ENCODE measurements around the gene MSX1.

DNA sequence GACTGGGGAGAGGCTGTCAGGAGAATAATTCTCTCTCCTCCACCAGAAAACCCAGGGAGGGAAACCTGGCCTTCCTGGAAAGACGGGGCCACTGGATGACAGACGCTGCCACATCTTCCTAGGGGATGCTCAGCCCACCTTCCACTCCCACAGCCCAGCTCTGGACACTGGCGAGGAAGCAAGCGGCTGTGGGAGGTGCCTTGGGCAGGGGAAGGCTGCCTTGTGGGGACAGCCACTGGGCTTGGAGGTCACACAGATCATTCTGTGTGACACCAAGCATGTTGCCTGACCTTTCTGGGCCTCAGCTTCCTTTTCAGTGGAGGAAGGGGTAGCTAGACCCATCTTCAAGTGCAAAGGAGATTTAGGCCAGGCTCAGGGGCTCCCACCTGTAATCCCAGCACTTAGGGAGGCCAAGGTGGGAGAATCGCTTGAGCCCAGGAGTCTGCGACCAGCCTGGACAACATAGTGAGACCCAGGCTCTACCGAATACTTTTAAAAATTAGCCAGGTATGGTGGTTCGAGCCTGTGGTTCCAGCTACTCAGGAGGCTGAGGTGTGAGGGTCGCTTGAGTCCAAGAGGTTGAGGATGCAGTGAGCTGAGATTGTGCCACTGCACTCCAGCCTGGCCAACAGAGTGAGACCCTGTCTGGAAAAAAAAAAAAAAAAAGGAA, 9.8 kb upstream of the MSX1 start:
- TF ChIP-seq, protein P1, sequence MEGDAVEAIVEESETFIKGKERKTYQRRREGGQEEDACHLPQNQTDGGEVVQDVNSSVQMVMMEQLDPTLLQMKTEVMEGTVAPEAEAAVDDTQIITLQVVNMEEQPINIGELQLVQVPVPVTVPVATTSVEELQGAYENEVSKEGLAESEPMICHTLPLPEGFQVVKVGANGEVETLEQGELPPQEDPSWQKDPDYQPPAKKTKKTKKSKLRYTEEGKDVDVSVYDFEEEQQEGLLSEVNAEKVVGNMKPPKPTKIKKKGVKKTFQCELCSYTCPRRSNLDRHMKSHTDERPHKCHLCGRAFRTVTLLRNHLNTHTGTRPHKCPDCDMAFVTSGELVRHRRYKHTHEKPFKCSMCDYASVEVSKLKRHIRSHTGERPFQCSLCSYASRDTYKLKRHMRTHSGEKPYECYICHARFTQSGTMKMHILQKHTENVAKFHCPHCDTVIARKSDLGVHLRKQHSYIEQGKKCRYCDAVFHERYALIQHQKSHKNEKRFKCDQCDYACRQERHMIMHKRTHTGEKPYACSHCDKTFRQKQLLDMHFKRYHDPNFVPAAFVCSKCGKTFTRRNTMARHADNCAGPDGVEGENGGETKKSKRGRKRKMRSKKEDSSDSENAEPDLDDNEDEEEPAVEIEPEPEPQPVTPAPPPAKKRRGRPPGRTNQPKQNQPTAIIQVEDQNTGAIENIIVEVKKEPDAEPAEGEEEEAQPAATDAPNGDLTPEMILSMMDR (IDR thresholded peaks at IDR 0.05; ENCODE audit: poor library complexity, severe bottlenecking) = no peak
- TF ChIP-seq, protein P2, sequence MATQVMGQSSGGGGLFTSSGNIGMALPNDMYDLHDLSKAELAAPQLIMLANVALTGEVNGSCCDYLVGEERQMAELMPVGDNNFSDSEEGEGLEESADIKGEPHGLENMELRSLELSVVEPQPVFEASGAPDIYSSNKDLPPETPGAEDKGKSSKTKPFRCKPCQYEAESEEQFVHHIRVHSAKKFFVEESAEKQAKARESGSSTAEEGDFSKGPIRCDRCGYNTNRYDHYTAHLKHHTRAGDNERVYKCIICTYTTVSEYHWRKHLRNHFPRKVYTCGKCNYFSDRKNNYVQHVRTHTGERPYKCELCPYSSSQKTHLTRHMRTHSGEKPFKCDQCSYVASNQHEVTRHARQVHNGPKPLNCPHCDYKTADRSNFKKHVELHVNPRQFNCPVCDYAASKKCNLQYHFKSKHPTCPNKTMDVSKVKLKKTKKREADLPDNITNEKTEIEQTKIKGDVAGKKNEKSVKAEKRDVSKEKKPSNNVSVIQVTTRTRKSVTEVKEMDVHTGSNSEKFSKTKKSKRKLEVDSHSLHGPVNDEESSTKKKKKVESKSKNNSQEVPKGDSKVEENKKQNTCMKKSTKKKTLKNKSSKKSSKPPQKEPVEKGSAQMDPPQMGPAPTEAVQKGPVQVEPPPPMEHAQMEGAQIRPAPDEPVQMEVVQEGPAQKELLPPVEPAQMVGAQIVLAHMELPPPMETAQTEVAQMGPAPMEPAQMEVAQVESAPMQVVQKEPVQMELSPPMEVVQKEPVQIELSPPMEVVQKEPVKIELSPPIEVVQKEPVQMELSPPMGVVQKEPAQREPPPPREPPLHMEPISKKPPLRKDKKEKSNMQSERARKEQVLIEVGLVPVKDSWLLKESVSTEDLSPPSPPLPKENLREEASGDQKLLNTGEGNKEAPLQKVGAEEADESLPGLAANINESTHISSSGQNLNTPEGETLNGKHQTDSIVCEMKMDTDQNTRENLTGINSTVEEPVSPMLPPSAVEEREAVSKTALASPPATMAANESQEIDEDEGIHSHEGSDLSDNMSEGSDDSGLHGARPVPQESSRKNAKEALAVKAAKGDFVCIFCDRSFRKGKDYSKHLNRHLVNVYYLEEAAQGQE (IDR thresholded peaks at IDR 0.05; ENCODE audit: borderline replicate concordance) = no peak
- TF ChIP-seq MXI1 (conservative IDR thresholded peaks at IDR 0.05; ENCODE audit: poor library complexity, severe bottlenecking) (no peak), EZH2 (IDR thresholded peaks at IDR 0.05; ENCODE audit: borderline replicate concordance, insufficient read depth, low read length, poor library complexity, severe bottlenecking) (no peak), TAF1 (IDR thresholded peaks at IDR 0.05; ENCODE audit: low read depth) (no peak)
